HepG2 (cell line): Measurements from ENCODE around the gene SHBG. TPM values are rescaled to one million over a fixed set of nuclear protein-coding genes. Genes with fewer than 3 reads are reported as not detected.

ENCODE experiments used
- ATAC-seq: fragments of 200-7000 bp; cut with Tn5 transposase; 3 replicates; pipeline ENCODE4 v1.9.1; 2020; ENCODE audit warnings: mild to moderate bottlenecking, moderate library complexity
- BruUV-seq: library from RNA; stranded (reverse); fragments of 400-500 nt; replicated peaks from 2 replicates; lab custom pipeline; 2021; lab: Mats Ljungman, UMichigan
- CTCF ChIA-PET: fragments of 300-600 bp; formaldehyde crosslinking; extraction: SDS; loops from one replicate; lab custom pipeline; 2021; ENCODE audit warnings: low total read pairs, inconsistent platforms, low intra/inter-chr PET ratio; lab: Yijun Ruan, JAX
- POLR2A ChIA-PET: fragments of 350-600 bp; sonication (Branson Sonifier 250); formaldehyde crosslinking; loops from one replicate; lab custom pipeline; 2020; ENCODE audit warnings: antibody characterized with exemption, inconsistent platforms; lab: Yijun Ruan, JAX
- DNase-seq: peaks from one replicate; pipeline ENCODE4 v3.0.0-alpha.2; 2015; ENCODE audit warnings: low spot score
- FAIRE-seq: peaks from 3 replicates; lab custom pipeline; 2011; peaks lifted over from hg19 to GRCh38; lab: Jason Lieb, UNC
- H2AFZ ChIP-seq: one replicate; pipeline ENCODE4 v1.6.1; 2011; ENCODE audit warnings: low read length, inconsistent platforms
- H3K27ac ChIP-seq: fragments of 300-600 bp; 3 replicates; pipeline ENCODE4 v1.8.0; 2011; ENCODE audit warnings: mixed run types, mild to moderate bottlenecking, mixed read lengths, low read length, inconsistent platforms; ENCODE audit not compliant: insufficient read depth; ENCODE audit errors: extremely low read length
- H3K27me3 ChIP-seq, 2 experiments: fragments of 200-600 bp in 1 of 2; 2 replicates in 1 of 2; 3 replicates in 1 of 2; pipeline versions ENCODE4 v1.6.0 to v1.8.0; 2011; ENCODE audit warnings: low read length in 2 of 2, mild to moderate bottlenecking in 2 of 2, moderate library complexity in 2 of 2, inconsistent platforms in 1 of 2; ENCODE audit not compliant: insufficient read depth in 2 of 2, control insufficient read depth in 1 of 2
- H3K36me3 ChIP-seq, 2 experiments: fragments of 200-600 bp in 1 of 2; replicated peaks in 1 of 2; 2 replicates in 1 of 2; 3 replicates in 1 of 2; pipeline versions ENCODE4 v1.5.1 to v1.8.0; 2011; ENCODE audit warnings: low read length in 2 of 2, inconsistent platforms in 1 of 2; ENCODE audit not compliant: insufficient read depth in 2 of 2, control insufficient read depth in 1 of 2
- H3K4me1 ChIP-seq: 2 replicates; pipeline ENCODE4 v1.5.1; 2012; ENCODE audit warnings: low read length, inconsistent platforms; ENCODE audit not compliant: insufficient read depth
- H3K4me2 ChIP-seq: 2 replicates; pipeline ENCODE4 v1.6.0; 2011; ENCODE audit warnings: low read depth, low read length, inconsistent platforms
- H3K4me3 ChIP-seq, 3 experiments: fragments of 200-600 bp in 1 of 3; sonication (generic), shearing (Covaris generic) in 1 of 3; replicated peaks in 1 of 3; 2 replicates each; pipeline ENCODE4 v1.5.1; 2011 to 2016; ENCODE audit warnings: low read length in 3 of 3, inconsistent platforms in 2 of 3, low read depth in 2 of 3, mild to moderate bottlenecking in 2 of 3, control low read depth in 1 of 3, mixed read lengths in 1 of 3; ENCODE audit not compliant: insufficient read depth in 1 of 3
- H3K79me2 ChIP-seq: one replicate; pipeline ENCODE4 v1.6.1; 2011; ENCODE audit warnings: low read length, inconsistent platforms; ENCODE audit not compliant: insufficient read depth
- H3K9ac ChIP-seq: 2 replicates; pipeline ENCODE4 v1.6.0; 2011; ENCODE audit warnings: mild to moderate bottlenecking, low read depth, low read length, inconsistent platforms; ENCODE audit not compliant: insufficient read depth
- H3K9me3 ChIP-seq: 2 replicates; pipeline ENCODE4 v1.5.1; 2012; ENCODE audit warnings: mild to moderate bottlenecking, low read length
- H4K20me1 ChIP-seq: 2 replicates; pipeline ENCODE4 v1.6.0; 2011; ENCODE audit warnings: inconsistent platforms, mild to moderate bottlenecking, low read length, moderate library complexity; ENCODE audit not compliant: insufficient read depth
- BCL6 ChIP-seq: IDR thresholded peaks from 2 replicates; pipeline ENCODE4 v1.6.1; 2016; ENCODE audit warnings: missing genetic modification reagents, missing compliant biosample characterization
- RARA ChIP-seq: IDR thresholded peaks from 2 replicates; pipeline ENCODE4 v1.6.1; 2016; ENCODE audit warnings: missing genetic modification reagents, missing compliant biosample characterization
- ZNF318 ChIP-seq: sonication (generic); formaldehyde crosslinking; IDR thresholded peaks from 2 replicates; pipeline ENCODE4 v1.4.0; 2020; ENCODE audit warnings: mild to moderate bottlenecking, missing genetic modification reagents
- WGBS: methylation state at CpG from one replicate; pipeline ENCODE4 v1.1.6; 2017; ENCODE audit warnings: low lambda C conversion rate; 5-methylcytosine and 5-hydroxymethylcytosine counted together
- in situ Hi-C: cut with HindIII; loops from 2 replicates; pipeline ENCODE4 v1.10.0; 2017; ENCODE audit warnings: low pct_unique_long_range_greater_than_20kb; ENCODE audit not compliant: extremely low pct_ligation_motif_present
- intact Hi-C: fragments of 100-400 bp; cut with micrococcal nuclease; formaldehyde crosslinking; loops from one replicate; pipeline ENCODE4 v1.10.0; 2022; ENCODE audit not compliant: unreplicated experiment
- polyA plus RNA-seq, 8 experiments: library from polyadenylated mRNA; depleted of rRNA in 3 of 8; stranded (reverse) in 7 of 8; unstranded in 1 of 8; fragments of >200 nt; fragmentation: Illumina TruSeq in 4 of 8; extraction: Trizol in 4 of 8; gene quantifications; 2 replicates each; pipeline versions ENCODE4 v1.2.1 to v1.2.3, GENCODE V29; 2011 to 2016; ENCODE audit warnings: low read depth in 4 of 8, missing spikeins in 1 of 8, mixed read lengths in 1 of 8; ENCODE audit not compliant: insufficient read depth in 1 of 8
- total RNA-seq, 5 experiments: library from RNA; depleted of rRNA; stranded (reverse); fragments of >200 nt; fragmentation: Illumina TruSeq; extraction: Trizol; gene quantifications; 2 replicates each; pipeline ENCODE4 v1.2.3, GENCODE V29; 2016; ENCODE audit warnings: low read depth in 1 of 5

SHBG gene
- total and polyA plus RNA-seq, 2 of the 13 experiments (the other 11 are each of a cell fraction or from before 2014, with no cell fraction given) = 4.0 to 6.1 TPM

GRCh38 chr17:7618608-7619007 is 11.3 kb upstream of the SHBG start:
- Histone ChIP-seq H3K4me1 (peaks cover 29% of the 10 kb centered on the region), H4K20me1 (no peaks in the 10 kb centered on the region), H3K27ac (no peak overlapping the region), H3K27me3 (no peaks in the 10 kb centered on the region), H2AFZ (no peak overlapping the region), H3K4me2 (peak overlapping the region; percentile 36; the same call in 1 of the 2 replicates), H3K4me3 (no peak overlapping the region), H3K36me3 (no peaks in the 10 kb centered on the region), H3K9me3 (no peaks in the 10 kb centered on the region), H3K79me2 (peaks cover 6% of the 10 kb centered on the region), H3K9ac (no peak overlapping the region)
- FAIRE-seq (no peak), DNase-seq (no peak), ATAC-seq (no peak)
- BruUV-seq = no TSS peak
- intact Hi-C loops = no loop called here
- in situ Hi-C loops = no loop called here
- ChIA-PET POLR2A (interaction anchor here (0.6 to 3.5 kb wide), 5 partner anchors 8 to 69 kb away, joined by 3 to 25 read pairs (median 3); partner anchors contain the start of genes ATP1B2, SAT2, SHBG and TP53), CTCF (no interaction called here)
- WGBS = 36% methylated on average over 5 of the region's 5 CpGs
- TF ChIP-seq ZNF318 (CRISPR knock-in tag) (no peak), RARA (CRISPR knock-in tag) (0 out of 2 replicates have a peak, but pooled peaks have one; percentile 21), BCL6 (peak; percentile 44; the same call in 1 of the 2 replicates)
